IPS-15b (cell line): Measurements from ENCODE around the gene ZNF467.

Experiments
- H3K27me3 ChIP-seq: one replicate; pipeline ENCODE4 v1.6.1; 2013; ENCODE audit warnings: low read length; ENCODE audit not compliant: control insufficient read depth, insufficient read depth
- H3K36me3 ChIP-seq: one replicate; pipeline ENCODE4 v1.6.1; 2013; ENCODE audit warnings: low read length; ENCODE audit not compliant: control insufficient read depth, insufficient read depth
- H3K4me1 ChIP-seq: one replicate; pipeline ENCODE4 v1.6.1; 2013; ENCODE audit warnings: mild to moderate bottlenecking, low read length; ENCODE audit not compliant: control insufficient read depth, insufficient read depth
- H3K4me3 ChIP-seq: one replicate; pipeline ENCODE4 v1.5.1; 2013; ENCODE audit warnings: low read depth, low read length
- H3K9ac ChIP-seq: one replicate; pipeline ENCODE4 v1.6.1; 2013; ENCODE audit warnings: low read depth, mild to moderate bottlenecking, low read length
- H3K9me3 ChIP-seq: one replicate; pipeline ENCODE4 v1.6.1; 2013; ENCODE audit warnings: mild to moderate bottlenecking, low read length; ENCODE audit not compliant: control insufficient read depth, insufficient read depth

ZNF467 gene

DNA sequence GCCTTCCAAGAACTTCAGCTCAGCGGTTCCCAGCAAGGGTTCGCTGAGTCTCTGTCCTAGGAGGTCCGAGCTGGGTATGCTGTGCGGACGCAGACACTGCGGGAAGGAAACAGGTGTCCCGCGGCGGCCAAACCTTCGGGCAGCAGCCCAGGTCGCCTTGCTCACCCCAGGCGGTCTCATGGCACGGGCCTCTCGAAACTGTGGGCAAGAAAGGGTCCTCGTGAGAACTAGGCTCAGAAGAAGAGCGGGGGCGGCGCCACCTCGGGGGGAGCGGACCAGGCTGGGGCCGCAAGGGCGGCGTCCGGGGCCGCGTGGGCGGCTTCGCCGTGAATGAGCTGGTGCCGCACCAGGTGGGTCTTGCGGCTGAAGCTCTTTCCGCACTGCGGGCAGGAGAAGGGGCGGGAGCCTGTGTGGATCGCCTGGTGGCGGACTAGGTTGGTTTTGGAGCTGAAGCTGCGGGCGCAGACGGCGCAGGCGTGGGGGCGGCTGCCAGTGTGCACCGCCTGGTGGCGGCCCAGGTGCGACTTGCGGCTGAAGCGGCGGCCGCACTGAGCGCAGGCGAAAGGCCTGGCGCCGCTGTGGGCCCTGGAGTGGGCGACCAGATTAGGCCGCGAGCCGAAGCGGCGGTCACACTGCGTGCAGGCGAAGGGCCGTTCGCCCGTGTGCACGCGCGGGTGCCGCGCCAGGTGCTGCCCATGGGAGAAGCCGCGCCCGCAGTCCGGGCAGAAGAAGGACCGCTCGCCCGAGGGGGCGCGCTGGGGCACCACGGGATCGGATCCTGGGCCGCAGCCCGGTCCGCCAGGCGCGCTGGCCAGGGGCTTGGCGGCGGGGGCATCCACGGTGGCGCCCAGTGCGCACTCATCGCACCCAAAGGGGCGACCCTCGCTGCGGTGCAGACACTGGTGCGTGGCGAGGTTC is 8.6 kb downstream of the ZNF467 start:
- peaks cover 97% of the 10 kb centered on the region for H3K27me3 ChIP-seq
- H3K9ac ChIP-seq, result no peak overlapping the region
- H3K4me3 ChIP-seq, result peak overlapping the region; percentile 39
- H3K36me3 ChIP-seq, result no peaks in the 10 kb centered on the region
- H3K9me3 ChIP-seq, result no peaks in the 10 kb centered on the region
- no peaks in the 10 kb centered on the region for H3K4me1 ChIP-seq

DNA sequence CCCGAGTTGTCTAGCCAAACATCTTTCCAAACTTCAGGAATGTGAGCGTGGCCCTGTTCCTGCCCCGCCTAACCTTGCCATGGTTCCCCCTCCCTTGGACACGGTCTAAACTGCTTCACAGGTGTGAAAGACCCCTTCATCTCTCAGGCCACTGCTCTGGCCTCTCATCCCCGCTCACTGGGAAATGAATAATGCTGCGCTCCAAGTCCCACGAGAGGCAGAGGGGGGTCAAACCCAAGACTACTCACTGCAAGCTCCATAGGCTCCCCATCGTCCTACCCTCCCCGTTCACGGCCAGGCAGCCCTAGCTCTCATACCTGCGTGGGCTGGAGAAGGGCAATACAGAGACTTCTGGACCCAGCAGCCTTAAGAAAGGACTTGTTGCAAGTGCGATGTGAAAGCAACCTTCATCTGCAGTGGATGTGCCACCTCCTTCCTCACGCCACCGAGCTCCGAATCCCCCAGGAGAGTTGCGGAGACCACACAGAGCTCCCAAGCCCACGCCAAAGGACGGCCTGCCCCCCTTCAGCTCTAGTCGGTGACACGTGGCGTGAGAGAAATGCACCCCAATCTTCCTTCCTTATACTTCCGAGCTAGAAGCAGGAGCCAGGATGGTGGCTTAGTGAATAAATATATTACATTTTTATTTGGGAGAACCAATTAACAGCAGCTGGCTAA is 9.7 kb downstream of the ZNF467 start:
- peaks cover 97% of the 10 kb centered on the region for H3K27me3 ChIP-seq
- no peaks in the 10 kb centered on the region for H3K36me3 ChIP-seq
- H3K4me3 ChIP-seq, result peak overlapping the region; percentile 39
- no peaks in the 10 kb centered on the region for H3K9me3 ChIP-seq
- H3K4me1 ChIP-seq, result no peaks in the 10 kb centered on the region
- H3K9ac ChIP-seq, result no peak overlapping the region

DNA sequence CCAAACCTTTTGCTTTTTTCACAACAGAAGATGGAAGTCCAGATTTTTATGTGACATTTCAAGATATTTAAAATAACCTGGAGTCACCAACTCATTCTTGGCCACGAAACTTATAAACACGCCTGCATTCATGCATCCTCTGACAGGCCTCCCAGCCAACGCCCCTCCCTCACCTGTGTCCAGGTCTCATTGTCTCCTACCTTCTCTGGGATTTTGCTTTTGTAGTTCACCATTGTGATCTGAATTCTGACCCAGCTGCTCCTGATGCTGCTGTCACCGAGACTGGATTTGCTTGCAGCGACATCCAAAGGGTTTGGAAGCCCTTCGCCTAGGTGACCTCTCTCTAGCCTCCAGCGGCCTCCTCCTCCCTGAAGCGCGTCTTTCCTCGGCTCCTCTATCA is 10.8 kb downstream of the ZNF467 start:
- Histone ChIP-seq H3K9me3 (no peaks in the 10 kb centered on the region), H3K36me3 (no peaks in the 10 kb centered on the region), H3K4me3 (no peak overlapping the region), H3K27me3 (peaks cover 86% of the 10 kb centered on the region), H3K9ac (no peak overlapping the region), H3K4me1 (no peaks in the 10 kb centered on the region)

DNA sequence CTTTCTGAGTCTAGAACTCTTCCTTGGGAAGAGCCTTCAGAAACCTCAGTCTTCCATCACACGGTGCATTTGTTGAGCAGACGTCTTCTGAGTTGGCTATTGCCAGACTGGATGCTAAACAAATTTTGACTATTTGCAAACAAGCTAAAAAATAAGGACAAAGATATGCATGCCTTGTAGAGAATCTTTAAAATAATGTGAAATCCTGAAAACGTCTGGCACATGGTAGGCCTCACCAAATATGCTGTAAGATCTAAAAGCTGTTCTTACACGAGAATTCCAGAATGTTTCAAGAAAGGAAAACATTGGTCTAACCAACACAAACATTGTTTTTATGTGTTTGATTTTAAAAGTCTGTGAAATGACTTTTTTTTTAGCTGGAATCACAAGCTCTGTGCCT is 11.3 kb downstream of the ZNF467 start:
- peaks cover 81% of the 10 kb centered on the region for H3K27me3 ChIP-seq
- H3K9me3 ChIP-seq, result no peaks in the 10 kb centered on the region
- H3K36me3 ChIP-seq, result no peaks in the 10 kb centered on the region
- no peak overlapping the region for H3K4me3 ChIP-seq
- H3K4me1 ChIP-seq, result no peaks in the 10 kb centered on the region
- H3K9ac ChIP-seq, result no peak overlapping the region

DNA sequence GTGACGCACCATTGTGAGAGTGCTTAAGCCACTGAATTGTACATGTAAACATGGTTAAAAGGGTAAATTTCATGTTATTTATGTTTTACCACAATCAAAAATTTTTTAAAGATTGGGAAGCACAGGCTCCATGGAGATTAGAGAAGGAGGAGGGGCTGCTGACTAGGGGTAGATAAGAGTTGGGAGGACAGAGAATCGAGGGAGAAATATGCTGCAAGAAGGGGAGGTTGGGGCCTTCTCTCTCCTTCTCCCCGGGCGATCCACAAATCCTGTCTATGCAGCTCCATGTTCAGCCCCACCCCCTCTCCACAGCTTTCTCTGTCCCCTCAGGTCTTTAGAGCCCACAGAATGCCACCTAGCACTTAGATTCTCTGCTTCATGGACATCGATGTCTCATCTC is 12.1 kb downstream of the ZNF467 start:
- no peaks in the 10 kb centered on the region for H3K9me3 ChIP-seq
- H3K4me1 ChIP-seq, result no peaks in the 10 kb centered on the region
- H3K9ac ChIP-seq, result no peak overlapping the region
- H3K27me3 ChIP-seq, result peaks cover 73% of the 10 kb centered on the region
- no peaks in the 10 kb centered on the region for H3K36me3 ChIP-seq
- no peak overlapping the region for H3K4me3 ChIP-seq

DNA sequence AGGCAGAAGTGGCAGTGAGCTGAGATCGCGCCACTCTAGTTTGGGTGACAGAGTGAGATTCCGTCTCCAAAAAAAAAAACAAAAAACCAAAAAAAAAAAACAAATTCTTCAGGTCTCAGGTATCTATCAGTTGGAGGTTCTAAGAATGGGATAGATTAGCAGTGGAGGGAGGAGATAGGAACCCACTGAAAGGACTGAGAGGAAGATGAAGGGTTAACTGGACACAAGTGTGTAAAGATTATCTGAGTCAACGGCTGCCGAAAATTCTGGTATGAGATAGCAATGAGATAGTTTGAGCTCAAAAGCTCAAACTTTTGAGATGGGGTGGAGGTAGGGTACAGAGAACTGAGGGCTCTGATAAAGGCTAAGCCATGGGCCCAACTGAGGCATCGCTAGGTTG is 12.8 kb downstream of the ZNF467 start:
- Histone ChIP-seq H3K9ac (no peak overlapping the region), H3K4me3 (no peak overlapping the region), H3K9me3 (no peaks in the 10 kb centered on the region), H3K4me1 (no peaks in the 10 kb centered on the region), H3K36me3 (no peaks in the 10 kb centered on the region), H3K27me3 (peaks cover 66% of the 10 kb centered on the region)

DNA sequence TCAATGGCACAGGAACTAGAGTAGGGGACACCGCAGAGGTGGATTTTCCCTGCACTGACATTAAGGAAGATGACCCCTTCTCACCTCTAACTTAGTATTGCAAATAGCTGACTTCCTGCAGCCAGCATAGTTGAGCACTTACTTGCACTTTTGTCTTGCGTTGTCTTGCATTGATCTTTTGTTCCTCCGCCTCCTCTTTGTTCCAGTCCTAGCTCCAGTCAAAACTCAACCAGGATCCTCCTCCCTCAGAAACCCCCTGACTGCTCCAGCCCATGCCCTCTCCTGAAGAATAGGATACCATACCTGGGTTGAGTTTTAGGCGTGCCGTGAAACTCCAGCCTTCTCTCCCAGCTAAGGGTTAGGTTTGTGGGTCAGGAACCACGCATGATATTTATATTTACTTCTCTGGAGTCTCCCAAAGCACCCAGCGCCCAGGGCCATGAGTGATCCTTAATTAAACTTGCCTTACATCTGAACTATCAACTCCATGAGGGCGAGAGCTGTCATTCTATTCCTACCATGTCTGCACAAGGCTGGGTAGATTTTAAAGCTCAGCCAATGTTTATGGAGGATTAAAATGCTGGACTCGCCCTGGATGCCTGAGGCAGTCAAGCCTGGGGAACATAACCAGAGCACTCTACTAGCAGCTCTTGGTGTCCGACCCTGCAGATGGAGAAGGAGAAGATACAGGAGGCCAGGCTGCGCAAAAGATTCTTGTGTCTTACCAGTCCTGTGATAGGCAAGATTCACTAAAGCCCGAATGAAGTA is 14.1 kb downstream of the ZNF467 start:
- H3K4me1 ChIP-seq, result no peaks in the 10 kb centered on the region
- no peak overlapping the region for H3K9ac ChIP-seq
- no peaks in the 10 kb centered on the region for H3K36me3 ChIP-seq
- H3K4me3 ChIP-seq, result no peak overlapping the region
- H3K9me3 ChIP-seq, result no peaks in the 10 kb centered on the region
- H3K27me3 ChIP-seq, result peaks cover 53% of the 10 kb centered on the region

DNA sequence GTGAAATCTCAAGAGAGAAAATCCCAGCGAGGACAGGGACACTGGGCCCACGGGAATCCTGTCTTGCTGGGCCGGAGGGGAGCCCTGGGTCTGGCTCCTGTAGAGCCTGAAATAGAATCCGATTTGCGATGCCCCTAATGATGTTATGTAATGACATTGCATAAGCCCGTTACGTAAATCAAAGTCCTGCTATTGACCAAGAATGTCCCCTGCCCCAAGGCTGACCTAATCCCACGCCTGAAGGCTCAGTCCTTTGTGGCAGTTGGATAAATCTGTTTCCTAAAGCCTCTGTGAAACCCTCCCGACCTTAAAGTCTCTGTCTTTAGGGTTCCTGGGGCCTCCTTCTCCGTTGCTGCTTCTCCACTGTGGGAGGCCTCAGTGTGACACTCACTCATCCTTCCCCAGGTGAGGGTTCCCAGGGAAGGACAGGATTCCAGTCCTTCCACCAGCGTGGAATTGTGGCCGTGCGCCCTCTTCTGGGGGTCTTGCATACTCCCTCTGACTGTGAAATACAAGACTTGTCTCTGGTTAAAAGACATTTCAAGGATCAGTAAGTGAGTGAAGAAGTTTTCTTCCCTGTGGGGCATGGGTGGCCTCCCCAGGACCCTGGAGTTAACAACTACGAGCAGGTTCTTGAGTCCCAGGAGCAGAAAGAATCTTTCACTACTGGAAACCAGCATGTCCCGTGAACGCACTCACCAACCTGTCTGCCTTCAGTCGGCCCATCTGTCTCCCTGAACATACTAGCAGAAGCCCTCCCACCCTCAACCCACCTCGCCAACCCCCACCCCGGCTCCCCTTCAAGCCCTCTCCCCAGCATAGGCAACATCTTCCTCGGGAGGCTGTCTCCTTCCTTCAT is 19.8 kb downstream of the ZNF467 start:
- H3K36me3 ChIP-seq, result no peaks in the 10 kb centered on the region
- H3K4me3 ChIP-seq, result no peak overlapping the region
- H3K4me1 ChIP-seq, result no peaks in the 10 kb centered on the region
- no peaks in the 10 kb centered on the region for H3K27me3 ChIP-seq
- no peak overlapping the region for H3K9ac ChIP-seq
- H3K9me3 ChIP-seq, result no peaks in the 10 kb centered on the region

DNA sequence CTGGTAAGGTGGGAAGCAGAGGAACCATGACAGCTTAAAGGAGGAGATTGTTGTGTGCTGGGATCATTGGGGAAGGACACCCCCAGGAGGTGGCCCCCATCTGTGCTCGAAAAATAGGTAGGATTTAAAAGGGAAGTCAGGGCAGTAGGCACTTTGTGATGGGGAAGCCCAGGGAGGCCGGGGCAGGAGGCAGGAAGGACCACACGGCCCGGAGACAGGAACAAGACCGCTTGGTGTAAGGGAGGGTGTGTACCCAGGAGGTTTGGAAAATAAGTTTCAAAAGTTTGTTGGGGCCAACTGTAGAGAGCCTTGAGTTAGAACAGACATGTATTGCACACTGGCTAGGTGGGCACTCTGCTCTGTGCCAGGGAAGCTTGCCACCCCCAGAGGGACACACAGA is 20.7 kb downstream of the ZNF467 start:
- Histone ChIP-seq H3K4me3 (no peak overlapping the region), H3K4me1 (no peaks in the 10 kb centered on the region), H3K9me3 (no peaks in the 10 kb centered on the region), H3K27me3 (no peaks in the 10 kb centered on the region), H3K36me3 (no peaks in the 10 kb centered on the region), H3K9ac (no peak overlapping the region)

DNA sequence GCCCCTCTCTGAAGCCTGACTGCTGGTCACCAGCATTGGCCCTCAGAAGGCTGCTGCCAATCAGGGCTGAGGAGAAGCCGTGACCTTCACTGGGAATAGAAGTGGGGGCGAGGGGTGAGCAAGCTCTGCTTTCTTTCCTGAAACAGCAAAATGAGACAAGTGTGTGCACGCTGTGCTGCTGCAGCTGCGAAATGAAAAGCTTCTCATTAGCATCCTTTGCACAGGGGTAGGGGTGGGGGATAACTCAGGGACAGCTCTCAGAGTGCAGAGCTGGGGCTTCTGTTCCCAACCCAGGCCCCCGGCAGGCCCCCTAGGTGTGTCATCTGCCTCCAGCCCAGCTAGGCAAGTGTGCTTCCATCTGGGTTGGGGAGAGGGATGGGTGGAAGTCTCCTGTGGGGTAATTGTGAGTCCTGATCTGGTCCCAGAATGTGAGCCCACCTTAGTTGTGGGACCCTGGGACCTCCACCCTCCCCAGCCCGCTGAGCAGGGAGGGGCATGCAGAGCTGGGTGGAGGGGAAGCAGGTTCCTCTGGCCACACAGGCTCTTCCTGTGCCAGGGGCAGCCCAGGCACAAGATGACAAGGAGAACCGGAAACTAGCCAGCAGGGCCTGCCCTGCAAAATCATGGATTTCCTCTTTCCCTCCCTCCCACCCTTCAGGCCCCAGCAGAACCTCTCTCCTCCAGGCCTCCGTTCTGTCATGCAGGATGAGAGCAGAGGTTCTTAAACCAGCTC is 22.2 kb downstream of the ZNF467 start:
- Histone ChIP-seq H3K9ac (no peak overlapping the region), H3K27me3 (peaks cover 2% of the 10 kb centered on the region), H3K4me1 (no peaks in the 10 kb centered on the region), H3K9me3 (no peaks in the 10 kb centered on the region), H3K36me3 (no peaks in the 10 kb centered on the region), H3K4me3 (no peak overlapping the region)
